SK-N-SH treated with all-trans-retinoic acid at 6 μM for 48 hours (cell line): ENCODE data around the gene CPXM2.

Experiments
- ATAC-seq: fragments of 200-7000 bp; cut with Tn5 transposase; 3 replicates; pipeline ENCODE4 v1.9.1; 2020; ENCODE audit warnings: mild to moderate bottlenecking, moderate library complexity
- ARNTL ChIP-seq: fragments of 450-650 bp; formaldehyde crosslinking; IDR thresholded peaks from 2 replicates; pipeline ENCODE4 v1.5.0; 2020; ENCODE audit warnings: low read depth, mild to moderate bottlenecking, moderate library complexity, borderline replicate concordance
- BACH2 ChIP-seq: fragments of 250-450 bp; sonication (Bioruptor Pico); IDR thresholded peaks from 2 replicates; pipeline ENCODE4 v1.9.0; 2021; ENCODE audit warnings: mild to moderate bottlenecking, borderline replicate concordance
- CREB5 ChIP-seq: fragments of 250-450 bp; sonication (Bioruptor Pico); IDR thresholded peaks from 2 replicates; pipeline ENCODE4 v1.5.1; 2020; ENCODE audit warnings: low read depth, mild to moderate bottlenecking, moderate library complexity
- CSDC2 ChIP-seq: fragments of 250-450 bp; sonication (Bioruptor Pico); IDR thresholded peaks from 2 replicates; pipeline ENCODE4 v1.5.0; 2020; ENCODE audit warnings: mild to moderate bottlenecking, moderate library complexity
- CSRNP3 ChIP-seq: fragments of 250-450 bp; sonication (Bioruptor Pico); IDR thresholded peaks from 2 replicates; pipeline ENCODE4 v1.5.1; 2021; ENCODE audit warnings: mild to moderate bottlenecking, moderate library complexity
- ESRRG ChIP-seq: fragments of 250-450 bp; sonication (Bioruptor Pico); IDR thresholded peaks from 2 replicates; pipeline ENCODE4 v1.6.1; 2021; ENCODE audit warnings: mild to moderate bottlenecking
- GLIS3 ChIP-seq: fragments of 250-450 bp; sonication (Bioruptor Pico); IDR thresholded peaks from 2 replicates; pipeline ENCODE4 v1.5.0; 2020; ENCODE audit warnings: mild to moderate bottlenecking, moderate library complexity
- ISL1 ChIP-seq: fragments of 250-450 bp; sonication (Bioruptor Pico); IDR thresholded peaks from 2 replicates; pipeline ENCODE4 v2.1.2; 2022; ENCODE audit warnings: mild to moderate bottlenecking, moderate library complexity
- OSR1 ChIP-seq: fragments of 250-450 bp; sonication (Bioruptor Pico); IDR thresholded peaks from 2 replicates; pipeline ENCODE4 v1.8.0; 2022; ENCODE audit warnings: moderate library complexity, mild to moderate bottlenecking, inconsistent platforms
- PATZ1 ChIP-seq: fragments of 250-450 bp; sonication (Bioruptor Pico); IDR thresholded peaks from 2 replicates; pipeline ENCODE4 v1.8.0; 2020; ENCODE audit warnings: mild to moderate bottlenecking, moderate library complexity, borderline replicate concordance
- POU6F1 ChIP-seq: fragments of 250-450 bp; sonication (Bioruptor Pico); IDR thresholded peaks from 2 replicates; pipeline ENCODE4 v1.8.0; 2021; ENCODE audit warnings: low read depth, mild to moderate bottlenecking, moderate library complexity, borderline replicate concordance
- PPARA ChIP-seq: fragments of 250-450 bp; sonication (Bioruptor Pico); IDR thresholded peaks from 2 replicates; pipeline ENCODE4 v1.5.0; 2020; ENCODE audit warnings: mild to moderate bottlenecking, borderline replicate concordance
- RARB ChIP-seq: fragments of 250-450 bp; sonication (Bioruptor Pico); IDR thresholded peaks from 2 replicates; pipeline ENCODE4 v1.8.0; 2021; ENCODE audit warnings: mild to moderate bottlenecking, moderate library complexity
- SNAI2 ChIP-seq: fragments of 250-450 bp; sonication (Bioruptor Pico); IDR thresholded peaks from 2 replicates; pipeline ENCODE4 v1.5.0; 2020; ENCODE audit warnings: mild to moderate bottlenecking, moderate library complexity
- TOX ChIP-seq: fragments of 250-450 bp; sonication (Bioruptor Pico); IDR thresholded peaks from 2 replicates; pipeline ENCODE4 v1.8.0; 2021; ENCODE audit warnings: mild to moderate bottlenecking, moderate library complexity, borderline replicate concordance
- TSHZ2 ChIP-seq: fragments of 250-450 bp; sonication (Bioruptor Pico); IDR thresholded peaks from 2 replicates; pipeline ENCODE4 v1.5.0; 2020; ENCODE audit warnings: mild to moderate bottlenecking, moderate library complexity
- ZC3H10 ChIP-seq: fragments of 250-450 bp; sonication (Bioruptor Pico); IDR thresholded peaks from 2 replicates; pipeline ENCODE4 v1.5.1; 2021; ENCODE audit warnings: mild to moderate bottlenecking, moderate library complexity
- ZFP3 ChIP-seq: fragments of 250-450 bp; sonication (Bioruptor Pico); IDR thresholded peaks from 2 replicates; pipeline ENCODE4 v1.5.0; 2020; ENCODE audit warnings: mild to moderate bottlenecking, moderate library complexity
- ZFP30 ChIP-seq: fragments of 450-650 bp; formaldehyde crosslinking; IDR thresholded peaks from 2 replicates; pipeline ENCODE4 v1.5.0; 2022; ENCODE audit warnings: mild to moderate bottlenecking, moderate library complexity
- ZNF565 ChIP-seq: fragments of 450-650 bp; formaldehyde crosslinking; conservative IDR thresholded peaks from 2 replicates; pipeline ENCODE4 v1.5.0; 2020; ENCODE audit warnings: low read depth, mild to moderate bottlenecking, moderate library complexity
- ZNF70 ChIP-seq: fragments of 450-650 bp; formaldehyde crosslinking; IDR thresholded peaks from 2 replicates; pipeline ENCODE4 v1.5.0; 2020; ENCODE audit warnings: mild to moderate bottlenecking, moderate library complexity

CPXM2 gene

GRCh38 chr10:123787566-123787965 lies 104.0 kb downstream of the CPXM2 start (continued):
- no peak for TF ChIP-seq PATZ1 (CRISPR knock-in tag)

GRCh38 chr10:123786896-123787295 lies 104.7 kb downstream of the CPXM2 start:
- no peak for ATAC-seq
- TF ChIP-seq CSDC2, result no peak
- TF ChIP-seq GLIS3 (CRISPR knock-in tag), result no peak
- TF ChIP-seq ZNF565 (CRISPR knock-in tag), result no peak
- no peak for TF ChIP-seq ZNF70 (CRISPR knock-in tag)
- no peak for TF ChIP-seq POU6F1
- no peak for TF ChIP-seq BACH2 (CRISPR knock-in tag)
- TF ChIP-seq PPARA (CRISPR knock-in tag), result no peak
- TF ChIP-seq ESRRG (CRISPR knock-in tag), result no peak
- TF ChIP-seq ARNTL (CRISPR knock-in tag), result no peak
- no peak for TF ChIP-seq PATZ1 (CRISPR knock-in tag)
- TF ChIP-seq RARB (CRISPR knock-in tag), result no peak
- TF ChIP-seq, all 23 proteins: peak for 0

GRCh38 chr10:123786306-123786705 lies 105.3 kb downstream of the CPXM2 start:
- no peak for ATAC-seq
- TF ChIP-seq POU6F1 (no peak), ZNF565 (CRISPR knock-in tag) (no peak), CSRNP3 (no peak), ZFP30 (CRISPR knock-in tag) (no peak), GLIS3 (CRISPR knock-in tag) (no peak), ESRRG (CRISPR knock-in tag) (no peak), PPARA (CRISPR knock-in tag) (no peak), TOX (CRISPR knock-in tag) (no peak), TSHZ2 (CRISPR knock-in tag) (no peak), CSDC2 (no peak), ZC3H10 (CRISPR knock-in tag) (no peak), OSR1 (no peak), ISL1 (CRISPR knock-in tag) (no peak), CREB5 (CRISPR knock-in tag) (no peak), ZNF70 (CRISPR knock-in tag) (no peak), SNAI2 (CRISPR knock-in tag) (no peak), ZFP3 (no peak), BACH2 (CRISPR knock-in tag) (no peak)
